ENCODE data around the gene BOK. TPM values are rescaled to one million over a fixed set of nuclear protein-coding genes. Genes with fewer than 3 reads are reported as not detected.

The BOK gene
- total RNA-seq, 1 experiment from 2014 or later = 33.9 TPM

- TF ChIP-seq CTCF (conservative IDR thresholded peaks at IDR 0.05) = no peak
- Histone ChIP-seq H3K4me1 (ENCODE audit: insufficient read depth, low read length) (no peaks in the 10 kb centered on the region), H3K79me1 (ENCODE audit: insufficient read depth, low read depth, low read length, poor library complexity, severe bottlenecking) (no peaks in the 10 kb centered on the region)
Measured at GRCh38 chr2:241532733-241533601, 25.6 kb upstream of the BOK start.

More at GRCh38 chr2:241532733-241533601, 25.6 kb upstream of the BOK start:
- Histone ChIP-seq H3K18ac (ENCODE audit: insufficient read length, low read depth, low read length) (no peak overlapping the region), H2BK12ac (ENCODE audit: insufficient read length, low read depth, low read length) (no peak overlapping the region), H3K27me3 (ENCODE audit: insufficient read depth, low read length) (no peaks in the 10 kb centered on the region), H3K23ac (ENCODE audit: insufficient read length, low read depth, low read length) (no peak overlapping the region), H4K20me1 (ENCODE audit: control insufficient read depth, insufficient read depth, insufficient read length) (no peaks in the 10 kb centered on the region), H4K5ac (ENCODE audit: insufficient read length, low read depth, low read length) (no peak overlapping the region), H3K23me2 (ENCODE audit: insufficient read length, low read depth, low read length, poor library complexity, severe bottlenecking) (no peaks in the 10 kb centered on the region), H2BK15ac (ENCODE audit: low read depth, low read length) (no peak overlapping the region), H3K14ac (ENCODE audit: insufficient read depth, low read length) (no peak overlapping the region; the same call in 1 of the 2 replicates), H2BK5ac (ENCODE audit: insufficient read length, low read length) (no peak overlapping the region), H2AK5ac (ENCODE audit: insufficient read length, low read length) (no peak overlapping the region), H3K4ac (ENCODE audit: low read depth, low read length) (no peak overlapping the region), H2BK120ac (ENCODE audit: low read depth, low read length, poor library complexity, severe bottlenecking) (no peak overlapping the region), H3K27ac (ENCODE audit: insufficient read length, low read depth, low read length) (no peak overlapping the region), H4K91ac (ENCODE audit: insufficient read length, low read depth, low read length) (no peak overlapping the region), H3T11ph (ENCODE audit: low read length) (no peak overlapping the region), H3K4me2 (ENCODE audit: insufficient read depth, insufficient read length, low read length) (no peak overlapping the region), H2AFZ (ENCODE audit: low read length) (no peak overlapping the region), H3K56ac (ENCODE audit: insufficient read length, low read depth, low read length) (no peak overlapping the region), H3K79me2 (ENCODE audit: insufficient read depth, low read length) (no peaks in the 10 kb centered on the region), H3K9ac (ENCODE audit: extremely low read depth, insufficient read length, low read length) (no peak overlapping the region), H3K9me3 (ENCODE audit: control insufficient read depth, low read depth, low read length) (no peaks in the 10 kb centered on the region), H4K8ac (replicated peaks; ENCODE audit: insufficient read length, low read depth, low read length) (no peak overlapping the region), H2BK20ac (ENCODE audit: low read depth, low read length, poor library complexity, severe bottlenecking) (no peak overlapping the region)
- Mint-ChIP-seq H3K4me3 (no peak overlapping the region), H3K27ac (no peak overlapping the region), H3K9me3 (no peaks in the 10 kb centered on the region), H3K4me1 (0 out of 4 replicates have a peak, but pooled peaks cover 0 to 2% of the 10 kb centered on the region in 2 experiments), H3K27me3 (ENCODE audit: low read depth) (peaks cover 6% of the 10 kb centered on the region), H3K36me3 (ENCODE audit: insufficient read depth in 1 of 3, low read depth in 3 of 3) (no peaks in the 10 kb centered on the region)
- DNase-seq = no peak
- no CpG with 5 or more reads among the region's 26 CpGs for WGBS (ENCODE audit: extremely low coverage, insufficient read length, low lambda C conversion rate)
